Lung (tissue), 12 donors: ENCODE results near the gene CLECL1. TPM values are rescaled to one million over a fixed set of nuclear protein-coding genes. Genes with fewer than 3 reads are reported as not detected.

ENCODE experiments used
- ATAC-seq: fragments of 200-7000 bp; cut with Tn5 transposase; one replicate; pipeline ENCODE4 v1.9.1; 2020; ENCODE audit warnings: moderate number of reproducible peaks; ENCODE audit not compliant: insufficient read depth, low FRiP score
- DNase-seq, 3 donors: peaks; one replicate each; pipeline ENCODE4 v3.0.0-alpha.2; 2013 to 2017
- H3K27ac ChIP-seq, 2 donors: one replicate each; pipeline ENCODE4 v1.5.1; 2013; ENCODE audit warnings: mild to moderate bottlenecking in 2 of 2, moderate library complexity in 2 of 2, control low read depth in 1 of 2, inconsistent platforms in 1 of 2, low read depth in 1 of 2, low read length in 1 of 2
- H3K27me3 ChIP-seq, 3 donors: one replicate each; pipeline ENCODE4 v1.5.1; 2013; ENCODE audit warnings: low read length in 2 of 3; ENCODE audit not compliant: control insufficient read depth in 3 of 3, insufficient read depth in 3 of 3
- H3K36me3 ChIP-seq, 4 donors: one replicate each; pipeline ENCODE4 v1.5.1; 2013; ENCODE audit warnings: low read length in 4 of 4, mild to moderate bottlenecking in 1 of 4, moderate library complexity in 1 of 4; ENCODE audit not compliant: control insufficient read depth in 4 of 4, insufficient read depth in 4 of 4
- H3K4me1 ChIP-seq, 5 donors: one replicate each; pipeline ENCODE4 v1.5.1; 2013; ENCODE audit warnings: low read length in 5 of 5, mild to moderate bottlenecking in 2 of 5, moderate library complexity in 1 of 5; ENCODE audit not compliant: control insufficient read depth in 5 of 5, insufficient read depth in 5 of 5
- H3K4me3 ChIP-seq: one replicate; pipeline ENCODE4 v1.5.1; 2013; ENCODE audit warnings: mild to moderate bottlenecking, control low read depth, moderate library complexity
- H3K9ac ChIP-seq, 2 donors: one replicate each; pipeline ENCODE4 v1.5.1; 2013; ENCODE audit warnings: low read length in 2 of 2, control low read depth in 1 of 2; ENCODE audit not compliant: insufficient read depth in 1 of 2
- H3K9me3 ChIP-seq, 4 donors: one replicate each; pipeline ENCODE4 v1.5.1; 2013; ENCODE audit warnings: low read length in 3 of 4, mild to moderate bottlenecking in 1 of 4, moderate library complexity in 1 of 4; ENCODE audit not compliant: control insufficient read depth in 4 of 4, insufficient read depth in 3 of 4
- WGBS, 2 donors: extraction: QIAGEN DNeasy Blood & Tissue Kit; methylation state at CpG; one replicate each; pipeline ENCODE4 v1.1.7; 2013; 5-methylcytosine and 5-hydroxymethylcytosine counted together
- polyA plus RNA-seq, 2 donors: library from polyadenylated mRNA; stranded (reverse); fragments of 200-250 nt; gene quantifications; one replicate each; pipeline ENCODE4 v1.2.1, GENCODE V29; 2013
- total RNA-seq, 2 donors: library from RNA; depleted of rRNA in 1 of 2; stranded (reverse); fragments of >200 nt in 1 of 2; gene quantifications; one replicate each; pipeline ENCODE4 v1.2.1, GENCODE V29; 2014 to 2021
- TF ChIP-seq, protein P1 (sequence below): IDR thresholded peaks from 2 replicates; pipeline ENCODE4 v1.5.1; 2012; ENCODE audit warnings: mild to moderate bottlenecking; ENCODE audit errors: control extremely low read depth, extremely low read depth
- donor health status: control.
- donor health status: control.
- donor health status: Bipolar disorder and iron deficiency.
- donor health status: healthy.
- donor health status: DM: yes; HTN: yes; CAD: no.

The CLECL1 gene
- total and polyA plus RNA-seq, 4 donors, result 0.72 to 2.1 (median 1.3) TPM

DNA sequence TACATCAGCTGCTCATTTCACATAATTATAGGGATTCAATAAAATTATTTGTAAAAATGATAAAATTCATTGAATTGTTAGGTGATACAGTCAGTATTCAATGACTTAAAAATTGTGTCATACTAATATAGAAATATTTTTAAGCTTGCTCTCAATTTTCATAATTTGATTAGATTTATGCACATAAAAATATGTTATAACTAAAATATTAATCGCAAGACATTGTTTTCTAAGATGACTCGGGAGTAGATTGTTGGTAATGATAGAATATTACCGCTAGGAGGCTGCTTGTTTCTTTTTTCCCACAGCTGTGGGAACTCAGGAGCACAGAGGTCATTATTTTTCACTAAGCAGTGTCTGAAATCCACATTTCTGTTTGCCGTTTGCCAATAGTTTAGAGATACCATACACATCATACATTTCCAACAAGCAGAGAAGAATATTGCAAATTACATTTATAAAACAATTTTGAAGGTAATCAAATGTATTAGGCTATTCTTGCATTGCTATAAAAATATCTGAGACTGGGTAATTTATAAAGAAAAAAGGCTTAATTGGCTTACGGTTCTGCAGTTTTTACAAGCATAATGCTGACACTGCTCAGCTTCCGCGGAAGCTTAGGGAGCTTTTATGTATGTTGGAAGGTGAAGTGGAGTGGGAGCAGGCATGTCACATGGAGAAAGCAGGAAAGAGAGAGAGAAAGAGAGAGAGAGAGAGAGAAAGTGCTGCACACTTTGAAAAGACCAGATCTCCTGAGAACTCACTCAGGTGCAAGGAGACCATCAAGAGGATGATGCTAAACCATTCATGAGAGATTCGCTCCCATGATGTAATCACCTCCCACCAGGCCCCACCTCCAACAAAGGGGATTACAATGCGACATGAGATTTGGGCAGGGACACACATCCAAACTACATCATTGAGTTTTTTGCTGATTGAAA is 18.6 kb upstream of the CLECL1 start:
- 43 to 50% methylated on average over 9 of the region's 9 CpGs for WGBS, 2 donors
- Histone ChIP-seq H3K9me3 (no peaks in the 10 kb centered on the region), H3K36me3 (no peaks in the 10 kb centered on the region), H3K27me3 (peaks cover 0 to 5% (median 4%) of the 10 kb centered on the region in 3 donors), H3K9ac (no peak overlapping the region), H3K4me3 (no peak overlapping the region), H3K4me1 (peaks cover 0 to 7% (median 0%) of the 10 kb centered on the region in 5 donors), H3K27ac (no peak overlapping the region)
- DNase-seq (peak in 2 of 3 donors; percentile 70 to 72), ATAC-seq (no peak)
- TF ChIP-seq, protein P1, sequence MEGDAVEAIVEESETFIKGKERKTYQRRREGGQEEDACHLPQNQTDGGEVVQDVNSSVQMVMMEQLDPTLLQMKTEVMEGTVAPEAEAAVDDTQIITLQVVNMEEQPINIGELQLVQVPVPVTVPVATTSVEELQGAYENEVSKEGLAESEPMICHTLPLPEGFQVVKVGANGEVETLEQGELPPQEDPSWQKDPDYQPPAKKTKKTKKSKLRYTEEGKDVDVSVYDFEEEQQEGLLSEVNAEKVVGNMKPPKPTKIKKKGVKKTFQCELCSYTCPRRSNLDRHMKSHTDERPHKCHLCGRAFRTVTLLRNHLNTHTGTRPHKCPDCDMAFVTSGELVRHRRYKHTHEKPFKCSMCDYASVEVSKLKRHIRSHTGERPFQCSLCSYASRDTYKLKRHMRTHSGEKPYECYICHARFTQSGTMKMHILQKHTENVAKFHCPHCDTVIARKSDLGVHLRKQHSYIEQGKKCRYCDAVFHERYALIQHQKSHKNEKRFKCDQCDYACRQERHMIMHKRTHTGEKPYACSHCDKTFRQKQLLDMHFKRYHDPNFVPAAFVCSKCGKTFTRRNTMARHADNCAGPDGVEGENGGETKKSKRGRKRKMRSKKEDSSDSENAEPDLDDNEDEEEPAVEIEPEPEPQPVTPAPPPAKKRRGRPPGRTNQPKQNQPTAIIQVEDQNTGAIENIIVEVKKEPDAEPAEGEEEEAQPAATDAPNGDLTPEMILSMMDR, result peak; percentile 46

DNA sequence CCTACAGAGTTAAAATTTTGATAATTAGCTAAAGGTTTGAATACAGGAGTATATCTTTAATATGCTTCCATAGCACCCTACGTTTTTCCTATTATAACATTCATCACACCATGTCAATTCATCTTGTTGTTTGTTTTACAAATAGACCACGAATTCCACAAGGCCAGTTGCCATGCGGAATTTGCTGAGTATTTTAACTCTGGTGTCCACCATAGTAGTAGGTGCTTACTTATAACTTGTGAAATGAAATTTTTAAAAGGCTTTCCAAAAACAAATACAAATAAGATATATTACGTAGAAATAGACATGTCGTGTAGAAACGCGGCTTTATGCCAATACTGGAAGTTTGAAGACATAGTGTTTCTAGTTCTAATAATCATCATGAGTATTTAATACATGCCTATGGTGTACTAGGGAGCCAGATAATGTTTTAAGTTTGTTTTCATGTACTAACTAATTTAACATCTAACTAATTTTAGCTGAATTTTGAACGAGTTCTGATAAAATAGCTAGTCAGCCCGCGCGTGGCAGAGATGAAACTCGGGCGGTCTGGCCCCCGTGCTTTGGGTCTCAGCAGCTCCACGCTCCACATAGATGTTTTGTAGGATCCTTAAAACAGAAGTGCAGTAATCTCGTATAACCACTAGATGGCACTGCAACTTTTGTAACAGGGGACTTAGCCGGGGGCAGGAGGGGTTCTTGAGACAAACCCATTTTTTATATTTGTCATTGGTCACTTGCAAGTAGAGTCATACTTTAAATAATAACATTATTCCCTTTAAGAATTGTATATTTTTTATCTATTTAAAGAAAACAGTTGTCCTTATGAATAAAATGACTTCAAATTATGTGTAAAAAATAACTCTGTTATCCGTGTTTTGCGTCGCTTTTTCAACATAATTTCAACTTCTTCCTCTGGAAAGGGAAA is 17.6 kb upstream of the CLECL1 start:
- peaks cover 0 to 7% (median 0%) of the 10 kb centered on the region in 5 donors for H3K4me1 ChIP-seq
- H3K4me3 ChIP-seq, result no peak overlapping the region
- no peak overlapping the region for H3K27ac ChIP-seq
- H3K27me3 ChIP-seq, result peaks cover 0 to 5% (median 2%) of the 10 kb centered on the region in 3 donors
- no peaks in the 10 kb centered on the region for H3K9me3 ChIP-seq
- TF ChIP-seq, protein P1, result peak; percentile 59
- DNase-seq (peak; percentile 31 to 82 (median 76)), ATAC-seq (peak; percentile 66)
- no peak overlapping the region for H3K9ac ChIP-seq
- WGBS, 2 donors, result 12 to 18% methylated on average over 20 of the region's 20 CpGs
- H3K36me3 ChIP-seq, result no peaks in the 10 kb centered on the region

DNA sequence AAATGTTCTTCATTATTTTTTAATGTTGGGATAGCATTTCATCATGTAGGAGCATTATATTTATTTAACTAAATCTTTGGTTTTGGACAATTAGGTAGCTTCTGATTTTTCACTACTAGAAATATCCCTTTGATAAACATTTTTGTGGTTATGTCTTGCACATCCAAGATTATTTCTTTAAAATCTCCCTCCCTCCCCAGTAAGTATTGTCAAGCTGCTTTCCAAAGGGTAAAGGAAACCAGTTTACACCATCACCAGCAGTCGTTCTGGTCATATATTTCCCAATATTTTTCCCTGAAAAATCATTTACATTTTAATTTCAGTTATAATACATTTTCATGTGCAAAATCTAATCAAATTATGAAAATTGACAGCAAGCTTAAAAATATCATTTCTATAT is 16.7 kb upstream of the CLECL1 start:
- H3K4me1 ChIP-seq, result peaks cover 0 to 7% (median 0%) of the 10 kb centered on the region in 5 donors
- H3K27me3 ChIP-seq, result peaks cover 0 to 5% (median 2%) of the 10 kb centered on the region in 3 donors
- WGBS, 2 donors, result 0 to 14% methylated on average over 1 of the region's 1 CpG
- no peak for ATAC-seq
- no peak overlapping the region for H3K4me3 ChIP-seq
- H3K27ac ChIP-seq, result no peak overlapping the region
- DNase-seq, result no peak
- H3K9me3 ChIP-seq, result no peaks in the 10 kb centered on the region
- no peaks in the 10 kb centered on the region for H3K36me3 ChIP-seq
- TF ChIP-seq, protein P1, result no peak
- H3K9ac ChIP-seq, result no peak overlapping the region
